Activated CD4-positive, alpha-beta T cell treated with anti-CD3 and anti-CD28 coated beads, Interleukin-2, amount 50 U/mL, for 16 hours (primary cell): ENCODE results near the gene PTPRA.
A peak's percentile ranks its signal among the peaks of the same experiment; 100 is the strongest.

Source experiments
- DNase-seq: peaks from one replicate; pipeline ENCODE4 v3.0.0-alpha.2; 2020

Gene PTPRA

DNA sequence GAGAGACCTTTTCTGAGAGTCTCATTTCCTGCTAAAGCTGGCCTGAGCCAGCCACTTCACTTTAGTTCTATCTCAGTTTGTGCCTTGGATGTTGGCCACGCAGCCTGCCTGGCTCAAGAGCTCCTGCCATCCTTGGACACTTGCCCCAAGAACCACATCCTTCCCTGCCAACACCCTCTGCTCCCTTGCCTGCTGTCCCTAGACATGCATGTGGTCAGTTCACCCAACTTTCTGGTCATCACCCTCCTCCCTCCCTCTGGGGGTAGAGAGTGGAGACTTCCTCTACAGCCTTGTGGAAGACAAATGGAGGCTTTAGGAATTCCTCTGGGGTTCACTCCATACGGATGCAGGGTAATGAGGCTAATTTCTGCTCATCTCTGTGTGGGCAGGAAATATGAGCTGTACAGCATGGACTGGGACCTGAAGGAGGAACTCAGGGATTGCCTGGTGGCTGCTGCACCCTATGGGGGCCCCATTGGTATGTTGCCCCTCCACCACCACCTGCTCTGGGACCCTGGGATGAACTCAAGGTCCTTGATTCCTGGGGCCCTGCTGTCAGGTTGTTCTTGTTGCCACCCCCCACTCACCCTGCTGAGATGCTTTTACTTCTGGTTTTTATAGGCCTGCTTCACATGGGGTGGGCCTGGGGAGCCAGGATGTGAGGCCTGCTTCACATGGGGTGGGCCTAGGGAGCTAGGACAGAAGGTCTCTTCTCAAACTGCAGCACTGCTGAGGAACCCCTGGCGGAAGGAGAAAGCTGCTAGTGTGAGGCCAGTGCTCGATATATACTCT, 13.8 kb upstream of the PTPRA start:
- no peak for DNase-seq

DNA sequence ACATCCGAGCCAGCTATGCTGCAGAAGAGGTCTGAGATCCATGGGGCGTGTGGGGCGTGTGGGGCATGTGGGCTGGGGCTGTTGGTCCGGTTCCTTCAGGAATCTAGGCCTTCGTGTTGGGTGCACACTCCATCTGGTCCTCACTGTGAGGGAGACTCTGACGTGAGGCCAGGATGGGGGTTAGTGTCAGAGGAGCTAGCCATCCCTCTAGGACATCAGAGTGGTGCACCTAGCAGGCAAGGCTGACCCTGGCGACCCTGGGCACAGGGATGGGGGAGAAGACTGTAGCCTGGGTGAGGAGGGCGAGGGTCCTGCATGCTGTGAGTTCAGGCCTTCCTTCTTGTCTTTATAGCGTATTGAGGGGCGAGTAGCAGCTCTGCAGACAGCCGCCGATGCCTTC, 8.7 kb upstream of the PTPRA start:
- DNase-seq: no peak

DNA sequence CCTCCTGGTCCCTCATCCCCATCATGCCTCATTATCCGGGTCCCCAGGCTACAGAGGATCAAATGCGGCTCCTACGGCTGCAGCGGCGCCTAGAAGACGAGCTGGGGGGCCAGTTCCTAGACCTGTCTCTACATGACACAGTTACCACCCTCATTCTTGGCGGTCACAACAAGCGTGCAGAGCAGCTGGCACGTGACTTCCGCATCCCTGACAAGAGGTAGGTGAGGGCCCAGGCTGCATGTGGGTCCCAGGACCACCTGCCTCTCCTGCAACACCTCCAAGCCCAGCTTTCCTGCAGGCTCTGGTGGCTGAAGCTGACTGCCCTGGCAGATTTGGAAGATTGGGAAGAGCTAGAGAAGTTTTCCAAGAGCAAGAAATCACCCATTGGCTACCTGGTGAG, 8.2 kb upstream of the PTPRA start:
- DNase-seq: no peak

DNA sequence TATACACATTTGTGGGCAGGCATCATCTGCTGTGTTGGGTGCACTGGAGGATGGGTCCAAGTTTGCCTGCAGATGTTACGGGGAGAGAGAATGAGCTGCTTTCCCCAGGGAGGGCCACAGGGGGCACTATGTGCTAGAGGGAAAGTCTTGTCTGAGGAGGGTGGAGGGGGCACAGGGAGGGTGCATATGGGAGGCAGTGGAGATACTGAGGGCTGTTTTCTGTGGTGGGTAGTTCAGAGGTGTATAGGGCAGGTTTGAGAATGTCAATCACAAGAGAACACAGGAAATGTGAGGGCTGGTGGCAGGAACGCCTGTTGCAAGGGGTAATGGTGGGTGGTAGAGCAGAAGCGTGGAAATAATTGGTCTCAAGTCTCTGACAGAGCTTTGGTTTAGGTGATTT, 7.7 kb upstream of the PTPRA start:
- DNase-seq: no peak

DNA sequence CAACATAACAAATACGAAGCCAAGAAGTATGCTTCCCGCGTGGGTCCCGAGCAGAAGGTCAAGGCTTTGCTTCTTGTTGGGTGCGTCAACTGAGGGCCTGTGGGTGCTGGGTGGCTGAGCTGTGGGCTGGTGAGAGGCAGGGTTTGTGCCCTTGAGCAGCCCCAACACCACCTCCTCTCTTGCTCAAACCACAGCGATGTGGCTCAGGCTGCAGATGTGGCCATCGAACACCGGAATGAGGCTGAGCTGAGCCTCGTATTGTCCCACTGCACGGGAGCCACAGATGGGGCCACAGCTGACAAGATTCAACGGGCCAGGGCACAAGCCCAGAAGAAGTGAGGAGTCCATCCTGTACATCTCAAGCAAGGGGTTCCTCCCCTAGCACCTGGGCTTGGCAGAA, 7.0 kb upstream of the PTPRA start:
- no peak for DNase-seq

DNA sequence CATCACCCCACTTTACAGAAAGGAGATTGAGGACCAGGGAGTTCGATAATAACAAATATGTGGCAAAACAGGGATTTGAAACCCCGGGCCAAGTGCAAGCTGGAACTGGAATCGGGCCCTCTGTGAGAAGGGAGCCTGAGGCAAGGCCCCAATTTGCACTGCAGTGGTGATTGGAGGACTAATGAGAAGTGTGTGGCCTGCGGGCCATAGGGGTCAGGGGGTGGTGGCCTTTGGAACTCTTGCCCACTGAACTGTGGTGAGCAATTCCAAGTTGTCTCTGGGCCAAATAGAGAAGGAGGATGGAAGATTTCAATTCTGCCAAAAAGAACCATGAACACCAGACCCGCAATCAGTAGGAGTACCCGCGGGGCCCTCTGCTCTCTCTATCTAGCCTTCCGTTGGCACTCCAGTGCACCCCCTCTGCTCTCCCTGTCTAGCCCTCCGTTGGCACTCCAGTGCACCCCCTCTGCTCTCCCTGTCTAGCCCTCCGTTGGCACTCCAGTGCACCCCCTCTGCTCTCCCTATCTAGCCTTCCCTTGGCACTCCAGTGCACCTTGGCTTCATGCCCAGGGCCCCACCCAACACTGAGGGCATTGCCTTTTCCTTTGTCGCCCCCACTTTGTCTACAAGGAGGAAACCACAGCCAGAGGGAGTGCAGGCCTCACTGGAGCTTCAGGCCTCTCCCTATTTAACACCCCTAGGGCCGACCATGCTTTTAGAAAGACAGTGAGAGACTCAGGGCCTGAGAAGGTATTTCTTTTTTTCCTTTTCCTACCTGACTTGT, 6.0 kb upstream of the PTPRA start:
- DNase-seq: no peak

DNA sequence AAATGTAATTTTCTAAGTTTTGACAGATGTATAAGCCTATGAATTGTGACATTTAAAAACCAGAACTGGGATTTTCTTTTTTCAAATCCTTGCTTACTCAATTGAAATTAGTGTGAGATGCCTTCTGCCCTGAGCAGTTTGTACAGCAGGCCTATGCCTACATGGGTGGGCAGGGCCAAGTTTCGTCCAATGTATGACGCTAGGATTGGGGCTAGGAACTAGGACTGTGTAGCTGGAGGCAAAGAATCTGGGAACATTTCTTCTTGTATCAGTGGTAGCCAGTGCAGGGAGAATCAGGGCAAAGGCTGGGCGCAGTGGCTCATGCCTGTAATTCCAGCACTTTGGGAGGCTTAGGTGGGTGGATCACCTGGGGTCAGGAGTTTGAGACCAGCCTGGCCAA, 3.9 kb upstream of the PTPRA start:
- DNase-seq: no peak

DNA sequence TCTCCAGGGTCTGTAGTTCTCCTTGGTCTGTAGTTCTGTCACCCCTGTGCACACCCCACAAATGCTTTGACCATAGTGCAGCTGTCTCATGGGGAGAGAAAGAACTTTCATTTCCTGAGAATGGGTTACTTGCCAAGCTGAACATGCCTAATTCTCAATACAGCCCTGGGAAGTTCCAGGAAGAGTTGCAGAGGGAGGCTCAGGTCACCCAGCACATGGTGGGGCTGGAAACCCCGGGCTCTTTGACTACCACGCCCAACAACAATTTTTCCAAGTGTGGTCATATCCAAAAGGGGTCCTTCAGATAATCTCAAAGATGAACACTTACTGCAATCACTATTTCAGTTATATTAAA, 2.2 kb upstream of the PTPRA start:
- DNase-seq: no peak

DNA sequence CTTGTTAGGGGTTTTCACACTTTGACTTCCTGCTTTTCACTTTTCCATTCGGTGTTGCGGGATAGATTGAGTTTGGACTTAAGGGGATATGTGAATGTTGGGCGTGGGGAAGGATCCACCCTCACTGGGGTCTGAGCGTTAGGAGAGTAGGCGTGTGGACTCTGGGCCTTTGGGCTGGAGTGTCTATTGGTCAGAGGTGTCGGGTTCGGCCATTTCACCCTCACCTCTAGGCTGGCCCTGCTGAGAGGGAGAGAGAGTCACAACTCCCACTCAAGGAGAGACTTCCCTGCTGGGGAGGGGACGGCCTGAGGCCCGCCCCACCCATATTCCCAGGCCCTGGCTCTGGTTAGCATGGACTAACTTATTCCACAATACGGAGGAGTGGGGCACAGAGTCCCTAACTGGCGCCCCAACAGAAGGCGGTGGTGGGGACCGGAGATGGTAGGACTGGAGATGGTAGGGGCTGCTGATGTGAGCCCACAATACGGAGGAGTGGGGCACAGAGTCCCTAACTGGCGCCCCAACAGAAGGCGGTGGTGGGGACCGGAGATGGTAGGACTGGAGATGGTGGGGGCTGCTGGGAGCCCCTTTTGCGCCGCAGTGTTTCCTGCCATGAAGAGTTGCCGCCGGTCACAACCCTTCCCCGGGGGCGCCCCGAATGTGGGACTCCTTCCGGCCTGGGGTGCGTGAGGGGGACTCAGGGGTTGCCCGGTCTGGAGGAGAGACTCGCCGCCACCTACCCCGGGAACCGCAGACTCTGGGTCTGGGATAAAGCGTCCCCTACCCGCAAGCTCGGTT, 1.4 kb upstream of the PTPRA start:
- DNase-seq: no peak

DNA sequence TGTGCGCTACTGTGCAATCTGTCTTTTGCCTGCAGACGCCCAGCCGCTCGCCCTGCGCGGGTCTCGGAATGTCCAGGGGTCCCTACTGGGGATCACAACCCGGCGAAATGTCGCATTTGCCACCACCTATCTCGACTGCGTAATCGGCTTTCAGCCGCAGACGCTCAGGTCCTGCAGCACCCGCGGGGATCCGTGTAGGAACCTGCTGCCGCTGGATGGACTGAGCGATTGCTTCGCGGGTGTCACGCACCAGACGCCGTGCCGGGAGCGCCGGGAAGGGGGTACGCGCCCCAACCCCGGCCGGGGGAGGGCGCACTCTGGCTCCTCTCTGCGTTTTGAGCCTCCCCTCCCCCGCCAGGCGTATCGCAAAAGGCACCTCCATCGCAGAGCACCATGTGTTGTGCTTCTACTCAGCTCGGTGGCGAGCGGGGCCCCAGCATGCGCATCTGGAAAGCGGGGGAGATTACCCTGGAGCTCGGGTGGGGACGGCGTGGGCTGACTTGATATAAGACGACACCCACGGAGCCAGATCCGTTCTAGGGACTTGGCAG, 747 bp upstream of the PTPRA start:
- DNase-seq: peak; percentile 79

DNA sequence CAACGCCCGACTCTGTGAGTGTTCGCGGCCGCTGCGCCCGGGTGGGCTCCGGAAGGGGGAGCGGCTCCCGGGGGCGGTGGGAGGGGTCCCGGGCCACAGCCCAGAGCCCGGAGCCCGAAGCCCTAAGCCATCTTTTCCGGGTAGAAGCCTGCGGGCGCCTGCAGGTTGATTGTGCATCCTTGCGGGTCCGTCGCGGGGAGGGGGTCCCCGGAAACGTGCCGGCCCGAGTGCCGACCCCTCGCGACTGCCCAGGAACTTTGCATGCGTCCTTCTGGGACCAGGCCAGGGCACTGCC, 413 bp downstream of the PTPRA start:
- peak; percentile 54 for DNase-seq

DNA sequence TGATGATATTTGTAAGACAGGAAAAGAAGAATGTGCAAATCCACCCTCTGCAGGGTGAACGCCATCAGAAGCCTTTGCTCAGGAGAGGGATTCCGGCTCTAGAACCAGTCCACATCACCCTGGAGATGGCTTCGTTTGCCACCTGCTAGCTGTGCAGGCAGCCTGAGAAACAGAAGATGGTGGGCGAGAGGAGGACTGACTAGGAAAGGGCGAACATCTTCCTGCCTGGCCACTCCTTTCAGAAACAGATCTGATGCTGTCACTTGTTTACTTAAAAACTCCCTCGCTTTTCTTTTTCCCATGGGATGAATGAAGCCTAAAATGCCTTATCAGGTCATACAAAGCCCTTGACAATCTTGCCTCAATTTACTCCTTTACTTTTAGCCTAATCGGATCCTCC, 1.2 kb downstream of the PTPRA start:
- DNase-seq: peak; percentile 24

DNA sequence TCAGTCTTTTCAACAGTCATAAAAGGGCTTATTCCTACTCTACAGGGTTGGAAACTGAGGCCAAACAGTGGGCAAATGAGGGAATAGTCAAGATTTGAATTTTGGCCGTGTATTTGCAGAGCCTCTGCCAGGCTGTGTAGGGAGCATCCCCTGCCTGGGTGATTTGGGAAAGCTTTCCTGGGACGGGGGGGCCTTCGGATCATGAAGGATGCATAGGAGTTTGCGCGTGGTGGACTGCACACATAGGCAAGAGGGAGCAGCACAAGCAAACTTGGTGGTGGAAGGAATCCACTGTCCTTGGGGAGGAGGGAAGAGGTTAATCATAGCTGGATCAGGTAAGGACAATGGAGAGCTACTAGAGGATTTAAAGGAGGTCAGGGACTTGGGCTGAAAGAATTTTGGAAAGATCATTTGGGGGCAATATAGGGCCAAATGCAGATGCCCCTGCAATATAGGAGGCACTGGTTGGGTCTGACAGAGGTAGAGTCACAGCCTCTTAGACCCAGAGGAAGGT, 2.5 kb downstream of the PTPRA start:
- no peak for DNase-seq

DNA sequence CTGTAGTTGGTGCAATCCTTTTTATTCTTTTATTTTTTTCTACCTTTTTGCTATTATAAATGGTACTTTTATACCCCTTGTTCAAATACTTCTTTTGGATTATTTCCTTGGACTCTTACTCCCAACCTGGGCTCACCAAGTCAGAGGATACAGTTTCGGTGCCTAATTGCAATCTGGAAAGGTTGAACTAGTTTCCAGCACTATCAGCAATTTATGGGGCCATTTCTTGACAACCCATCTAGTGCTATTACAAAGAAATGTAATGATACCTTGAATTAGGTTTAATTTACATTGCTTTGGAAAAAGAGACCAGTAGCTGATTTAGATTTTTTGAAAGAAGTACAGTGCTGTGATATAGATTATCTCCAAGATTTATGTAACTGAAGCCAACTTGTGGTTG, 5.2 kb downstream of the PTPRA start:
- no peak for DNase-seq

DNA sequence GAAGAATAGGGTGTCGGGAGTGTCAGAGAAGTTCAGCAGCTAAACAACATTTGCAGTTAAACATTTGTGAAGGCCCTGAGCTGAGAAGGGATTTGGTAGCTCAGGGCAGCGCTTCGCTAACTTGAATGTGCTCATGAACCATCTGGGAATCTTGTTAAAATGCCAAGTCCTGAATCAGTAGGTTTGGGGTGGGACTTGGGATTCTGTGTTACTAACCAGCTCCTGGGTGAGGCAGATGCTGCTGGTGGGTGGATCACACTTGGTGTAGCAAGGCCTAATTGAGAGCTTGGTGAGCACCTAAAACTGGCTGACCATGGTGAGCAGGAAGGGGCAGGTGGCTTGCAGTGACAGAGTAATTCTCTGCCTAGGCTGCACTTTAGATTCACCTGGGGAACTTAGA, 5.9 kb downstream of the PTPRA start:
- DNase-seq: no peak

DNA sequence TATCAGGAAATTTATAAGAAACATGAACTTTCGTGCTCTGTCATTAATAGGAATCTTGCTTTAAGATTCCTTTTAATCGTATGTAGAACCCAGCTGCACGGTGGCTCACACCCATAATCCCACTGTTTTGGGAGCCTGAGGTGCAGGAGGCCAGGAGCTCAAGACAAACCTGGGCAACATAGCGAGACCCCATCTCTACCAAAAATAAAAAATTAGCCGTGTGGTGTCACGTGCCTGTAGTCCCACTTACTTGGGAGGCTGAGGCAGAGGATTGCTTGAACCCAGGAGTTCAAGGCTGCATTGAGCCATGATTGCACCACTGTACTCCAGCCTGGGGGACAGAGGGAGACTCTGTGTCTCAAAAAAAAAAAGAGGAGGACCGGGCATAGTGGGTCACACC, 7.4 kb downstream of the PTPRA start:
- DNase-seq: no peak

DNA sequence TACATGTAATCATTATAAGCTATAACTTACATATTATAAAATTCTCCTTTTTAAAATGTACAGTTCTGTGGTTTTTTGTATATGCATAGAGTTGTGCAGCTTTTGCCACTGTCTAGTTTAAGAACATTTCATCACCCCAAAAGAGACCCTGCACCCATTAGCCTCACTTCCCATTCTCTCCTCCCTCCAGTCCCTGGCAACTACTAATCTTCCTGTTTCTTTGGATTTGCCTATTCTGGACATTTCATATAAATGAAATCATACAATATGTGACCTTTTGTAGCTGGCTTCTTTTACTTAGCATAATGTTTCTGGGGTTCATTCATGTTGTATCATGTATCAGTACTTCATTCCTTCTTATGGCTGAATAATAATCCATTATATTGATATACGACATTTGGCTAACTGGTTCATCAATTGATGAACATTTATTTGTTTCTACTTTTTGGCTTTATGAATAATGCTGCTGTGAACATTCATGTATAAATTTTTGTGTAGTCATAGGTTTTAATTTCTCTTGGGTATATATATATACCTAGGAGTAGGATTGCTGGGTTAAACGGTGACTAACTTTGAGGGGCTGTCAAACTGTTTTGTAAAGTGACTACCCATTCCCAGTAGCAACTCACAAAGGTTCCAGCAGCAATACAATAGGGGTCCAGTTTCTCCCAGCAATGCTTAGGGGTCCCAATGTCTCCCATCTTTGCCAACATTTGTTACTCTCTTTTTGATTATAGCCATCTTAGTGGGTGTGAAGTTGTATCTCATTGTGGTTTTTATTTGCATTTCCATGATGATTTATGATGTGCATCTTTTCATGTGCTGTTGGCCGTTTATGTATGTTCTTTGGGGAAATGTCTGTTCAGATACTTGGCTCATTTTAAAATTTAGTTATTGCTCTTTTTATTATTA, 10.7 kb downstream of the PTPRA start:
- DNase-seq: no peak

DNA sequence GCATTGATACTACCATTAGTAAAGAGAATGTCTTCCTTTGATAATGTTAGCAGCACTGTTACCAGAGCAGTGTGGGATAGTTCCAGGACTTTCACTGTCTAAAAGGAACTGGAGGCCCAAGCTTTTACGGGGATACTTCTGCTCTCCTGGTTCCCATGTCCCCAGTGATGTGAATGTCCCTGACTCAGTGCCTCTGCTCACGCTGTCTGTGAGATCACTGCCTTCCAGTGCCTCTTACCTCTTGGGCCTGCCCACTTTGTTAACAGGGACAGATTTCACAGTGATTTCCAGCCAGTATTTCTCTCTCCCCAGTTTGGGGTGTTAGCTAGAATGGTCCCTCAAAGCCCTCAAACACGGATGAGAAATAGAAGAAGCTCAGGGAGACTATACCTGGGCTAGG, 14.4 kb downstream of the PTPRA start:
- DNase-seq: no peak

DNA sequence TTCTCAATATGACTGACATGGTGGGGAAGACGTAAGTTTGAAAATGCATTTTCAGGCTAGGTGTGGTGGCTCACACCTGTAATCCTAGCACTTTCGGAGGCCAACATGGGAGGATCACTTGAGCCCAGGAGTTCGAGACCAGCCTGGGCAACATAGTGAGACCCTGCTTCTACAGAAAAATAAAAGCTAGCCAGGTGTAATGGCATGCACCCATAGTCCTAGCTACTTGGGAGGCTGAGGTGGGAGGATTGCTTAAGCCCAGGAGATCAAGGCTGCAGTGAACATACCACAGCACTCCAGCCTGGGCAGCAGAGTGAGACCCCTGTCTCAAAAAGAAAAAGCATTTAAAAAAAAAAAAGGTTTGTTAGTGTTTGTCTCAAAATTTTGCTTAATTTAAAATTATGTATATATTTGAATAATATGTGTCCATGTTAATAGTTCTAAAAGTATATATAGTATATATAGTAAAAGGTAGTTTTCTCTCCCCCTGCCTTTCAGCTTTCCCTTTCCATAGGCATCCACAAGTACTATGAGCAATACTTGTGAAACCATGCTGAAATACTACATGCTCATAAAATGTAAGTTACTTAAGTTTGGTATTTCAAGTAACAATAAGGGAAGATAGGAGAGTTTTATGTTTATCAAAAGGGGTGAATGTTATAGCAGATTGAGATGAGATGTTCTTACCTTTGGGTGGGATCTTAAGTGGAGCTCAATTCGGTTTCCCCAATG, 15.1 kb downstream of the PTPRA start:
- no peak for DNase-seq

DNA sequence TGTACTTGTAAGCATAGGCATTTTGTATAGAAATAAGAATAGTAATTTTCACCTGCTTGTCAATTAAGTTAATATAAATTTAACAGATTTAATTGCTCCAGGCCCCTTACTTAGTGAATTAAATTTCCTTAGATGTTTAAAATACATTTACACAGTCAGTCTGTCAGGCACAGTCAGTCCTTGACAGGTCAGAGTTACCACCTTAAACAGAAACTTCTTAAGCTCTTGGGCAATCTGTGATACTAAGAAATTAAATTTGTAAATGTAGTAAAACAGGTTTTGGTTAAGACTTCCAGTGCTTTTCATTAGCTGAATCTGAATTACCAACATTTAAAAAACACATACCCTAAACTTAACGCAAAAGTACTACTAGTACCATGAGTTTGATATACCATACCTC, 15.9 kb downstream of the PTPRA start:
- no peak for DNase-seq

DNA sequence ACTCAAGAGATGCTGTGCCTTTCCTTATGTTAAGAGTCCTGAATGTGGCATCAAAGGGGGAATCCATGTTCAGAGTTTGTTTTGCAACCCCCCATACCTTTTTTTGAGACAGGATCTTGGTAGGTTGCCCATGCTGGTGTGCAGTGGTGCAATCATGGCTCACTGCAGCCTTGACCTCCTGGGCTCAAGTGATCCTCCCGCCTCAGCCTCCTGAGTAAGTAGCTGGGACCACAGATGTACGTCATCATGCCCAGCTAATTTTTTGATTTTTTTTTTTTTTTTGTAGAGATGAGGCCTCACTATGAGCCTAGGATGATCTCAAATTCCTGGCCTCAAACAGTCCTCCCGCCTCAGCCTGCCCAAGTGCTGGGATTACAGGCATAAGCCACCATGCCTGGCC, 16.5 kb downstream of the PTPRA start:
- DNase-seq: no peak

DNA sequence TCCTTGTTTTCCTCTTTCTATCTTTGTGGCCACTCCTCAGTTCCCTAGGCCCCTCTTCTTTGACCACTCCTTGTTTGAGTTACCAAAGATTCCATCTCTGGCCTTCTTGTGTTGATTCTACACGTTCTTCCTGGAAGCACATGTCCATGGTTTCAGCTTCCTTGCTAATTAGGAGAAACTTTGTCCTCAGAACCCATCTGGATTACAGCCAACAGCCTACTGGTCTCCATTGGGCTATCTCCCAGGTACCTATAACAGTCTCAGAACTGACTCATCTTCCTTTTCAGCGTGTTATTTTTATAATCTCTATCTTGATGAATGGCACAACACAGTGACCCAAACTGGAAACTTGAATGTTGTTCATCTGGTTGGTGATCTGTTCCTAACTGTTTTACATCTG, 17.5 kb downstream of the PTPRA start:
- DNase-seq: no peak
